ENCODE measurements around the gene NEMP1.

NEMP1 gene

DNA sequence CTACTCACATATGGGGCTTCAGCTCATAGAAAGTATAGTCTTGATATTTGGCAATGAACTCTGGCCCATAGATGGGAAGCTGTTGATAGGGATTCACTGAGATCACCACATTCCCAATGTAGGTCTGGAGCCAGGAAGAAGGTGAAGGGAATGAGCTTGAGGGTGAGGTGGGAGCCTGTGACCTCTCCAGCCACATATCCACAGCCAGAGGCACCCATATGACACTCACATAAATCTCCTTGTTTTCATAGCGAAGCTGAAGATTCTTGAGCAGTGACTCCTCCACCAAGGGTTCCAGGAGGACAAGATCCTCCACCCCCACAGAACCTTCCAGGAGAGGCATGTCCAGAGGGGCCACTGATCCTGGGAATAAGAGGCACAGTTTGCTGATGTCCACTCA is 30.6 kb downstream of the NEMP1 start:
- H3K36me3 ChIP-seq (ENCODE audit: low read length), result no peaks in the 10 kb centered on the region
- no peaks in the 10 kb centered on the region for H3K79me2 ChIP-seq (ENCODE audit: insufficient read depth, low read length)
- no peaks in the 10 kb centered on the region for H4K20me1 ChIP-seq (ENCODE audit: low read depth, low read length)
- no peaks in the 10 kb centered on the region for H3K9me2 ChIP-seq (replicated peaks; ENCODE audit: insufficient read depth, low read length)
- no peak overlapping the region for H3K27ac ChIP-seq (ENCODE audit: low read depth, low read length)
- no peak for TF ChIP-seq CTCF (IDR thresholded peaks at IDR 0.05; ENCODE audit: insufficient read depth, low read length, poor library complexity, severe bottlenecking)
- no peak for TF ChIP-seq EZH2phosphoT487 (conservative IDR thresholded peaks at IDR 0.05; ENCODE audit: low read length)
- no peaks in the 10 kb centered on the region for H3F3A ChIP-seq (ENCODE audit: insufficient read depth)
- H2AFZ ChIP-seq (ENCODE audit: low read depth, low read length, severe bottlenecking), result no peak overlapping the region
- no peaks in the 10 kb centered on the region for H3K9me3 ChIP-seq (ENCODE audit: insufficient read depth, low read length)
- H3K9ac ChIP-seq (ENCODE audit: low read length), result no peak overlapping the region
- H3K27me3 ChIP-seq (ENCODE audit: low read length), result no peaks in the 10 kb centered on the region
- H3K4me3 ChIP-seq (ENCODE audit: insufficient read depth, low read length, poor library complexity, severe bottlenecking), result no peak overlapping the region
- H3K4me2 ChIP-seq (ENCODE audit: low read depth, low read length, poor library complexity, severe bottlenecking), result no peak overlapping the region

DNA sequence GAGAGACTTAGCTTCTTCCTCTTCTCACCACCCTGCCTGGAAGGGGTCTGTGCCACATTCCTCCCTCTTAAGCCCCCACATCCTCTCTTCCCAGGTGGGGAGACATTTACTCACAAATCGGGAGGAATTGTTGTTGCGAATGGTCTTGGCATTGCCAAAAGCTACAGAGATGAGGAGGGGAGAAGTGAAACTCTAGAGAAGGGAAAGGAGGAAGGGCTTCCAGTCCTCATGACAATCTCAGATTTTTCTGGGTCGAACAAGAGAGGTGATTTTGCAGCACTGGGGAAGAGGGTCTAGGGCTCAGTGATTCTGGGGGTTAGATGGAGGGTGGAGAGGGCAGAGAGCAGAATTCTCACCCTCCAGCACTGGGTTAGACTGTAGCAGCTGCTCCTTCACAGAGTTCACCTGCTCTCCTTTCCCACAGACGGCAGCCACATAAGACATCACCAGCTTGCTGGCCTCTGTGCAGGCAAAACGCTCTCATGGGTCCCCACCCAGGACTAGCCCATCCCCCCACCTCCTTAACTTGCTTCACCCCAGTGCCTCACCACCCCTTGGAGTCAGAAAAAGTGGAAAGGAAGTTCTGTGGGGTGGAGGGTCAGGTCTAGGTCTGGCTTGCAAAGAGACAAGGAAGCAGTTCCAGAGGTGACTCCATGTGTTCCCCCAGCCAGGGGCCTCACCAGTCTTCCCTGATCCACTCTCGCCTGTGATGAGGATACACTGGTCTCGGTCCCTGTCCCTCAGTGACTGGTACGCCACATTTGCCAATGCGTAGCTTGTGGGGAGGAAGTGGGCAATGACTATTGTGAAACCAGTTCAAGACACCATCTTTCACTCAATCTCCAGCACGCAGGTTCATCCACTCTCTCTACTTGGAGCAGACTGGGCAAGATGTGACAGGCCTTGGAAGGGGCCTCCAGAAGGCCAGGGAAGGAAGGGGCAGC is 31.4 kb downstream of the NEMP1 start:
- no peaks in the 10 kb centered on the region for H3K36me3 ChIP-seq (ENCODE audit: low read length)
- TF ChIP-seq EZH2phosphoT487 (conservative IDR thresholded peaks at IDR 0.05; ENCODE audit: low read length), result no peak
- TF ChIP-seq CTCF (IDR thresholded peaks at IDR 0.05; ENCODE audit: insufficient read depth, low read length, poor library complexity, severe bottlenecking), result no peak

GRCh38 chr12:57046086-57046791 is 32.4 kb downstream of the NEMP1 start:
- no peak overlapping the region for H2AFZ ChIP-seq (ENCODE audit: low read depth, low read length, severe bottlenecking)
- H3K9ac ChIP-seq (ENCODE audit: low read length), result no peak overlapping the region
- no peaks in the 10 kb centered on the region for H3F3A ChIP-seq (ENCODE audit: insufficient read depth)
- no peaks in the 10 kb centered on the region for H3K36me3 ChIP-seq (ENCODE audit: low read length)
- H4K20me1 ChIP-seq (ENCODE audit: low read depth, low read length), result no peaks in the 10 kb centered on the region
- H3K27me3 ChIP-seq (ENCODE audit: low read length), result no peaks in the 10 kb centered on the region
- no peaks in the 10 kb centered on the region for H3K79me2 ChIP-seq (ENCODE audit: insufficient read depth, low read length)
- TF ChIP-seq EZH2phosphoT487 (conservative IDR thresholded peaks at IDR 0.05; ENCODE audit: low read length) (no peak), CTCF (IDR thresholded peaks at IDR 0.05; ENCODE audit: insufficient read depth, low read length, poor library complexity, severe bottlenecking) (no peak)
- H3K4me2 ChIP-seq (ENCODE audit: low read depth, low read length, poor library complexity, severe bottlenecking), result no peak overlapping the region
- no peaks in the 10 kb centered on the region for H3K9me3 ChIP-seq (ENCODE audit: insufficient read depth, low read length)
- H3K4me3 ChIP-seq (ENCODE audit: insufficient read depth, low read length, poor library complexity, severe bottlenecking), result no peak overlapping the region
- no peak overlapping the region for H3K27ac ChIP-seq (ENCODE audit: low read depth, low read length)
- H3K9me2 ChIP-seq (replicated peaks; ENCODE audit: insufficient read depth, low read length), result no peaks in the 10 kb centered on the region

More for the DNA sequence above, 31.4 kb downstream of the NEMP1 start:
- H4K20me1 ChIP-seq (ENCODE audit: low read depth, low read length), result no peaks in the 10 kb centered on the region
- no peaks in the 10 kb centered on the region for H3K27me3 ChIP-seq (ENCODE audit: low read length)
- no peak overlapping the region for H2AFZ ChIP-seq (ENCODE audit: low read depth, low read length, severe bottlenecking)
- H3F3A ChIP-seq (ENCODE audit: insufficient read depth), result no peaks in the 10 kb centered on the region
- H3K9ac ChIP-seq (ENCODE audit: low read length), result no peak overlapping the region
- no peaks in the 10 kb centered on the region for H3K9me3 ChIP-seq (ENCODE audit: insufficient read depth, low read length)
- no peaks in the 10 kb centered on the region for H3K79me2 ChIP-seq (ENCODE audit: insufficient read depth, low read length)
- H3K9me2 ChIP-seq (replicated peaks; ENCODE audit: insufficient read depth, low read length), result no peaks in the 10 kb centered on the region
- H3K4me3 ChIP-seq (ENCODE audit: insufficient read depth, low read length, poor library complexity, severe bottlenecking), result no peak overlapping the region
- no peak overlapping the region for H3K4me2 ChIP-seq (ENCODE audit: low read depth, low read length, poor library complexity, severe bottlenecking)
- no peak overlapping the region for H3K27ac ChIP-seq (ENCODE audit: low read depth, low read length)

Data from SU-DHL-6 (cell line).